ENCODE measurements around the gene EPSTI1.

DNA sequence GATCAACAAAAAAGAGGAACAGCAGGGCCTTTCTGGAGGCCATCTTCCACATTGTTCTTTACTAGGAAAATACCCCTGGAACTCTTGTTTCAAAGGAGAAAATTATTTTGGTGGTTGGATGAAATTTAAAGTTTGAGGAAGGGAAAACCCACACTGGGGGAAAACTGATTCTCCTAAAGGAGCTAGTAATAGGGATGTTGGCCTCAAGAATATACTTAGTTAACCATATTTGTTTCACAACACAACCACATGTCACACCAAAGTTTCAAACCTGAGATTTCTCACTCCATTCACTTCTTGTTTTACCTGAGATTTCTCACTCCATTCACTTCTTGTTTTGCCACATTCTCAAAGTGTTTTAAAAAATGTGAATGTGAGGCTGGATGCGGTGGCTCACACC, 2.8 kb upstream of the EPSTI1 start:
- TF ChIP-seq, protein P1, sequence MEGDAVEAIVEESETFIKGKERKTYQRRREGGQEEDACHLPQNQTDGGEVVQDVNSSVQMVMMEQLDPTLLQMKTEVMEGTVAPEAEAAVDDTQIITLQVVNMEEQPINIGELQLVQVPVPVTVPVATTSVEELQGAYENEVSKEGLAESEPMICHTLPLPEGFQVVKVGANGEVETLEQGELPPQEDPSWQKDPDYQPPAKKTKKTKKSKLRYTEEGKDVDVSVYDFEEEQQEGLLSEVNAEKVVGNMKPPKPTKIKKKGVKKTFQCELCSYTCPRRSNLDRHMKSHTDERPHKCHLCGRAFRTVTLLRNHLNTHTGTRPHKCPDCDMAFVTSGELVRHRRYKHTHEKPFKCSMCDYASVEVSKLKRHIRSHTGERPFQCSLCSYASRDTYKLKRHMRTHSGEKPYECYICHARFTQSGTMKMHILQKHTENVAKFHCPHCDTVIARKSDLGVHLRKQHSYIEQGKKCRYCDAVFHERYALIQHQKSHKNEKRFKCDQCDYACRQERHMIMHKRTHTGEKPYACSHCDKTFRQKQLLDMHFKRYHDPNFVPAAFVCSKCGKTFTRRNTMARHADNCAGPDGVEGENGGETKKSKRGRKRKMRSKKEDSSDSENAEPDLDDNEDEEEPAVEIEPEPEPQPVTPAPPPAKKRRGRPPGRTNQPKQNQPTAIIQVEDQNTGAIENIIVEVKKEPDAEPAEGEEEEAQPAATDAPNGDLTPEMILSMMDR (IDR thresholded peaks at IDR 0.05) = no peak
- TF ChIP-seq POLR2A (IDR thresholded peaks at IDR 0.05) = no peak

Data from esophagus squamous epithelium (tissue), 4 donors.